GM18858 (cell line): ENCODE results near the gene SHLD2.
"Not testable (repeated sequence)": the region's sequence is repeated elsewhere in the genome, so short reads cannot be mapped to it uniquely, and the experiment has no call there.

ENCODE experiments used
- ATAC-seq: cut with Tn5 transposase; IDR thresholded peaks from one replicate; pipeline ENCODE4 v1.9.1; 2021; ENCODE audit not compliant: unreplicated experiment

Gene SHLD2

GRCh38 chr10:87211848-87212247 is 116.8 kb downstream of the SHLD2 start:
- ATAC-seq, result not testable (repeated sequence)

GRCh38 chr10:87213150-87213765 is 118.3 kb downstream of the SHLD2 start:
- ATAC-seq, result not testable (repeated sequence)

- not testable (repeated sequence) for ATAC-seq
Observed at GRCh38 chr10:87213806-87214205, 118.8 kb downstream of the SHLD2 start.

- not testable (repeated sequence) for ATAC-seq
Observed at GRCh38 chr10:87216120-87216519, 121.1 kb downstream of the SHLD2 start.

GRCh38 chr10:87219370-87219769 is 124.4 kb downstream of the SHLD2 start:
- not testable (repeated sequence) for ATAC-seq

- not testable (repeated sequence) for ATAC-seq
Observed at GRCh38 chr10:87222789-87223188, 127.8 kb downstream of the SHLD2 start.

- not testable (repeated sequence) for ATAC-seq
Observed at GRCh38 chr10:87225148-87225547, 130.1 kb downstream of the SHLD2 start, which contains the start of gene NUTM2A. Gene NUTM2A (plus strand): TSS chr10:87225448. CDS start chr10:87225831, 383 bp downstream.

- ATAC-seq, result not testable (repeated sequence)
Observed at GRCh38 chr10:87228247-87228646, 133.2 kb downstream of the SHLD2 start.

- ATAC-seq, result not testable (repeated sequence)
Observed at GRCh38 chr10:87229211-87229610, 134.2 kb downstream of the SHLD2 start.

GRCh38 chr10:87234854-87235253 is 139.8 kb downstream of the SHLD2 start:
- not testable (repeated sequence) for ATAC-seq

GRCh38 chr10:87237244-87237643 is 142.2 kb downstream of the SHLD2 start:
- not testable (repeated sequence) for ATAC-seq

GRCh38 chr10:87239346-87239808 is 144.4 kb downstream of the SHLD2 start:
- not testable (repeated sequence) for ATAC-seq
